ENCODE data around the gene MICA.

GRCh38 chr6:31358302-31358701 lies 45.1 kb upstream of the MICA start:
- TF ChIP-seq CTCF (IDR thresholded peaks at IDR 0.05; ENCODE audit: low read length): no peak
- no peak for TF ChIP-seq EZH2 (optimal IDR thresholded peaks at IDR 0.05; ENCODE audit: low read depth, low read length)
